ENCODE results near the gene SLC17A2.

The SLC17A2 gene

GRCh38 chr6:25930532-25931410, at the start of gene SLC17A2:
Gene SLC17A2, minus strand, starts transcription at chr6:25930691. Its CDS starts 4,895 bp downstream, at chr6:25925796.
- no peak for DNase-seq

GRCh38 chr6:25975923-25976560, 45.6 kb upstream of the SLC17A2 start:
- no peak for DNase-seq

DNA sequence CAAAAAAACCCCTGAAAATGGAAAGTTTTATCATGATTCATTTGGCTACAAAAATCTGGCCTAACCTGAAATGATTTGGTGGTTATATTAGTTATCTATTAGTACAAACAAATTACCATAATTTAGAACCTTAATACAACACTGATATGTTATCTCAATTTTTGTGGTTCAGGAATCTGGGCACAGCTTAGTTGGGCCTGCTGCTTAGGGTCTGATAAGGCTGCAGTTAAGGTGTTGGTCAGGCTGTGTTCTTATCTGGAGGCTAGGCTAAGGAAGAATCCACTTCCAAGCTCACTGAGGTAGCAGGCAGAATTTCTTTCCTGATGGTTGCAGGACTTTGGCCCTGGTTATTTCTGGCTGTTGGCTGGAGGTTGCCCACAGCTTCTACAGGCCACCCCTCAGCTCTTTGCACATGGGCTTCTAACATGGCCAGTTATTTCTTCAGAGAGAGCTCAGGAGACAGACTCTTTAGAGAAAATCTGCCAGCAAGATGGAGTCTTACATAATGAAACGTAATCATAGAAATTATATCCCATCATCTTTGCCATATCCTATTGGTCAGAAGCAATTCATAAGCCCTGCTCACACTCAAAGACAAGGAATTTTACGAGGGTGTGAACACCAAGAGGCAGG, 43.5 kb upstream of the SLC17A2 start:
- no peak for DNase-seq

DNA sequence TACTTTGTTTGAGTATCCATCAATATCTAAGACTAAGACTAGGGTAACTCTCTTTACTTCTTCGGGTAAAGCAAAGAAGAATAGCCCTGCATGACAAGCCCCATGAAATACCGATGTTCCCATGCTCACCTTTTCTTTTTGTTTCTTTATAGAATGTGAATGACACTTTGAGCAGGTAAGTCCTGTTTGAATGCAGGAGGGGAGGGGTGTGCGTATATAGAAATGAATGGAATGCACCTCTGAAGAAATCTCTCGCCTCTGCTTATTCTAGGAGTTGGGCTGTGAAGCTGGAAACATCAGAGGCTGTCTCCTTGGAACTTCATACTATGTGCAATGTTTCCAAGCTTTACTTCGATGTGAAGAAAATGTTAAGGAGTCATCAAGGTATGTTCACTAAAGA, 42.4 kb upstream of the SLC17A2 start:
- DNase-seq: no peak

GRCh38 chr6:25972128-25972527, 41.6 kb upstream of the SLC17A2 start:
- DNase-seq: no peak

DNA sequence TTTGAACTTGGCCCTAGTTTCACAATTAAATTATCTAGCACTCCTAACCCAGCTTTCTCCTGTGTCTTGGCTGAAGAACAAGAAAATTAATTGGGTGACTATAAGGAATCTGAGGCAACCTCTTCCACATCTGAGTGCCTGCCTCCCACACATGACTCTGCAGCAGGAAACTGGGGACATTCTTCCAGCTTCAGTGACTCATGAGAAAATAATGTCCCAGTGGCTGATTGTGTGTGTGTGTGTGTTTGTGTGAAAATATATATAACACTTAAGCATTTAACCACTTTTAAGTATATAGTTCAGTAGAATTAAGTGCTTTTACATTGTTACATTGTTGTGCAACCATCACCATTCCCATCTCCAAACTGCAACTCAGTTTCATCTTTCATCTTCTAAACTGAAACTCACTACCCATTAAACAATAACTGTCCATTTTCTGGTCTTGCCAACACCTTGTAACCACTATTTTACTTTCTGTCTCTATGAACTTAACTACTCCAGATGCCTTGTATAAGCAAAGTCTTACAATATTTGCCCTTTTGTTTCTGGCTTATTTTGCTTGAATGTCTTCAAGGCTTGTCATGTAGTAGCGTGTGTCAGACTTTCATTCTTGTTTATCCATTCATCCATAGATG, 40.8 kb upstream of the SLC17A2 start:
- DNase-seq: no peak

- DNase-seq: no peak
These were observed 38.3 kb upstream of the SLC17A2 start for GRCh38 chr6:25968769-25969168.

DNA sequence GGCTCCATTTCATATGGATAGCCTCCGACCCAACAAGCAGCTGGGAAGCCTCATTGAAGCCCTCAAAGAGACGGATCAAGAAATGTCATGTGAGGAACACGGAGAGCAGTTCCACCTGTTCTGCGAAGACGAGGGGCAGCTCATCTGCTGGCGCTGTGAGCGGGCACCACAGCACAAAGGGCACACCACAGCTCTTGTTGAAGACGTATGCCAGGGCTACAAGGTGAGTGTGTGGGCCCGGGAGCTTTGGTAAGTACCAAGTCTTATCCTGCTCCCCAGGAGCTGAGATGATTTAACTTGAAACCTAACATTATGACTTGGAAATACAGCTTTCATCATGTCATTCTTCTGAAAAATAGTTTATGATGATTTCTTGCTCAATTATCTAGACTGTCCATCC, 36.2 kb upstream of the SLC17A2 start:
- DNase-seq: no peak

GRCh38 chr6:25965058-25965457, 34.6 kb upstream of the SLC17A2 start:
- DNase-seq: no peak

DNA sequence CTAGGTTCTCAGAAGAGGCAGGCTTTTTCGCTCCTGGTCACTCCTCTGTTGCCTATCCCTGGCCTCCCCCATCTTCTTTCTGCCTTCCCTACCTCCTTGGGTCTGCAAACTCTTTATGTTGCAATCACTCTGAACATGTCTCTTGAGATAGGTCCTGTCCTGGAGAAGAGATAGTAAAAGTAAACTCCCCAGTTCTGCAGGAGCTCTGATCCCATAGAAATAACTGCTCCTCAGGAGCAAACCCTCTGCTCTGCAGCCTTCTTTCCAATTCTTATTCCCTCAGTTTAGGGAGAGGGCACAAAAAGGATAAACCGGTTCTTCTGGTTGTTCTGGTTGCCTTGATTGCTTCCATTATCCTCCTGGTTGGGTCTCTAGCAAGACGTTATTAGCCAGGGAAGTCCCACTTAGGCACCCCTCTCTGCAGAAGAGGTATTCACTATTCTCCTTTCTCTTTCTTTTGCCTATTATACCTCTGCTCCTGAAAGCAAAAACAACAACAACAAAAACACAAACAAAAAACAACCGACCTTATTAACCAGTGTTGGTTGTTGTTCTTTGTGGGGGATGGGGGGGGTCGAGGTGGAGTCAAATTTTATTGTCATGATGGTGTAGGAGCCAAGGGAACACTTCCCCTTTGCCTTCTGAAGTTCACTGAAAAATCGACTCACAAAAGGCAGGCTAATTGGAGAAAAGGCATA, 33.1 kb upstream of the SLC17A2 start:
- DNase-seq: no peak

- DNase-seq: no peak
These were observed 31.9 kb upstream of the SLC17A2 start, which contains the start of gene TRIM38 for GRCh38 chr6:25962149-25963127. Gene TRIM38, plus strand, starts transcription at chr6:25962802. Its CDS starts 3,721 bp downstream, at chr6:25966523.

DNA sequence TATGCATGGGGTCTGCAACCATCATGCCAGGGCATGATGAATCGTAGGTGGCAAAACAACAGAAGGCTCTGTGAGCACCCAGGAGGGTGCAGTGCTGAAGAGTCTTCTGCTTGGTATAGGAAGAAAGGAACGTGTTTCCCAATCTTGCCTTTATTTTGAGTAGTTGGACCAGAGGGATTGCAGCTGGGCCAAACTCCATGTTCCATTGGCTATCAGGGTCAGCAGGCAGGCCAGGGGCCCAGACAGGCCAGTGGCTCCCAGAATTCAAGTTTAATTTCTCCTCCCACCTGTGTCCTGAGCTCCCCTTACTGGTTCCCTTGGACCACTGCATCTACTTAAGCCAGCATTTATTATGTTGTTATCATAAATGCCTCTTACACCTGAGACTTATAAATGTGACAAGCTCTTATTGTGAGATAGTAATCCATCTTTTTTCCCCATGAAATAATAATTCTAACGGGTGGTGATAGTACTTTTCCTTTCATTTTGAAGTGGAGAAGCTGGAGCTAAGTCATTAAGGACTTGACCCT, 31.2 kb upstream of the SLC17A2 start:
- DNase-seq: peak; percentile 37

DNA sequence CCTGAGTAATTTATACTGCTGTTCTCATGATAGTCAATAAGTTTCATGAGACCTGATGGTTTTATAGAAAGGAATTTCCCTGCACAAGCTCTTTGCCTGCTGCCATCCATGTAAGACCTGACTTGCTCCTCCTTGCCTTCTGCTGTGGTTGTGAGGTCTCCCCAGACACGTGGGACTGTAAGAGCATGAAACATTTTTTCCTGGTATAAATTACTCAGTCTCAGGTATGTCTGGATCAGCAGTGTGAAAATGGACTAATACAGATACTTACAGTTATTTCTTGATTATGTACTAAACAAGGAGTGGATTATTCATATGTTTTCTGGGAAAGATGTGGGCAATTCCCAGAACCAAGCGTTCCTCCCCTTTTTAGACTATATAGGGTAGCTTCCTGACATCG, 30.2 kb upstream of the SLC17A2 start:
- no peak for DNase-seq

DNA sequence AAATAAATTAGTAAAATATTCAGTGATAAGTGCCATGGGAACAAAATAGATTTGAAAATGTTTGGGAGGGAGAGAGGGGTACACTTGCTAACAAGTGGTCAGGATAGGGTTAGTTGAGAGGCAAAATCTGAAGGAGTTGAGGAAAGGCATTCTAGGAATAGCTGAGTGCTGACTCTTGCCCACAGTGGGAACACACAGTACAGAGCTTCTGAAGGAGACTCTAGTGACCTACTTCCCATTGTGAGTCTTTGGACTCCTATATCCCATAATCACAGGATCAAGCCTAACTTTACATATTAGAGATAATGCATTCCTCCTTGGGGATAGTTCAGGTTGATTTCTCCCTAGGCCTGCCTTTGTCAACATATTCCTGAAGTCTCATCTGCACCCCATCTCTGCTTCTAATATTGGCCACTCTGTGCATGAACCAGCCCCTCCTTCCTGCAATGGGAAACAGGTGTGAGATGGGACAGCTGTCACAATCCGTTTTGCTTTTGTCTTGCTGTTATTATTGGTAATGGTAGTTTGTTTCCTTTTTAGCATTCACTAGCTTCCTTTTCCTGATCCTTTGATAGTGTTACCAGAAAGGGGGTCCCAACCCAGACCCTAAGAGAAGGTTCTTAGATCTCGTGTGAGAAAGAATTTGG, 29.5 kb upstream of the SLC17A2 start:
- DNase-seq: no peak

DNA sequence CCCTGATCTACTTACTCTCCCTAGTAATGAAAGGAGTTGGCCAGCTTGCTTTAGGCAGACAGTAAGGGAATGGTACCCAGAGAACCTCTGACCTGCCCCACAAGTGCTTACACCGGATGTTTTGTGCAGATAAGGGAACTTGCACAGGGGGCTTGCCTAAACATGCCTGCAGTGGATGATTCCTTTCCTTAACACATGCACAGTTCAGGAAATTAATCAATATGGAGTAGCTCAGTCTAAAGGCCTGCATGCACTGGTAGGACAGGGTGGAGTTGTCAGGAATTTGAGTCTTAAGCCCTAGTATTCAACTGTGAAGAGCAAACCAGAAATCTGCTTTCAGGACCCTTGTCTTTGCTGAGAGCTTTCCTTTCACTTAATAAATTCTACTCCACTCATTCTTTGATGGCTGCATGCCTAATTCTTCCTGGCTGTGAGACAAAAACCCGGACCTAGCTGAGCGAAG, 28.2 kb upstream of the SLC17A2 start:
- DNase-seq: no peak

DNA sequence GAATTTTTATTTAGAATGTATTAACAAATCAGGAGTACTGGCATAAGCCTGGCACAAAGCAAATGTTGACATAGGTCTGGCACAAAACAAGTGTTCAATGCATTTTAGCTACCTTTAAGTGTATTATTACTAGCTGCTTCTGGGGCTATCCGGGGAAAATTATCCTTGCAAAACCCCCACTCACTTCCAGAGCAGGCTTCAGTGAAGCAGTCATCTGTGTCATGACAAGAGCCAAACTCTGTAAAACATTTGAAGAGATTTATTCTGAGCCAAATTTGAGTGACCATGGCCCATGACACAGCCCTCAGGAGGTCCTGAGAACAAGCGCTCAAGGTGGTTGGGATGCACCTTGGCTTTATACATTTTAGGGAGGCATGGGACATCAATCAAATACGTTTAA, 25.7 kb upstream of the SLC17A2 start:
- DNase-seq: no peak

- DNase-seq: no peak
These were observed 24.3 kb upstream of the SLC17A2 start for GRCh38 chr6:25954756-25955155.

DNA sequence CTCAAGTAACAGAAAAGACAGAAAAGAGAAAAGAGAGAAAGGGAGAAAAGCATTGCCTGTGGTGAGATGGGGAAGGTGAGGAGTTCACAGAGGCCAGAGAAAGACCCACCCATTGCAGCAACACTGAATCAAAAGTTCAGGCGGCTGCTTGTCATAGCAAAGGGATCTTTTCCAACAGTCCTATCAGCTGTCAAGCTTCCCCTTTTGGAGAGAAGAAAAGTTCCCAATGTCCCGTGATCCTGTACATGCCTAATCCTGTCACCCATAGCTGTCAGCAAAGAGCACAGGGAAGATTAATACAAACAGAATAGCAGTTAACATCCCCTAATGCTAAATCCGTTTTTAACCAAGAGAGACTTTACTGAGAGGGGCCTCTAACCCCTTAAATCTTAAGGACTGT, 23.2 kb upstream of the SLC17A2 start:
- DNase-seq: no peak

DNA sequence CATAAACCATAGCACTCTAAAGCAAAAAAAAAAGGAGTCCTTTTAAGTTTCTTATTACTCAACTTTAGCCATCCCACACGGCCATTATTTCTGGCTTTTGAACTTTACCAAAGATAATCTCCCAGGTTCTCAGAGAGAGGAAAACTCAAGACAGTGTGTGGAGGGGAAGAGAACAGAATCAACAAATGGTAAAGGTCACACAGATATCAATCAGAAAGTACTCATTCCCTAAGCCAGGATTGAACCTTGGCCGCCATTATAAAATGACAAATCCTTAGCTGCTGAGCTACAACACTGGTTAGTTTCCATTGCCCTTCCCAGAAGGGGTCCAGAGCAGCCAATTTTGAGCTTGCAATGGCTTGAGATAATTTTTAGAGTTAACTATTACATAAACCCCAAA, 22.0 kb upstream of the SLC17A2 start:
- no peak for DNase-seq

GRCh38 chr6:25951296-25952032, 21.0 kb upstream of the SLC17A2 start:
- DNase-seq: no peak

Data from NCI-H2227 treated with DMSO at 0.1 percent for 48 hours (cell line).